ENCODE results near the gene ALOX15. TPM values are rescaled to one million over a fixed set of nuclear protein-coding genes. Genes with fewer than 3 reads are reported as not detected.
A peak's percentile ranks its signal among the peaks of the same experiment; 100 is the strongest.
"Not testable (repeated sequence)": the region's sequence is repeated elsewhere in the genome, so short reads cannot be mapped to it uniquely, and the experiment has no call there.

The ALOX15 gene
- total RNA-seq, 1 donor = not detected

- TF ChIP-seq CTCF (IDR thresholded peaks at IDR 0.05; ENCODE audit: insufficient read depth, low read depth, low read length) = no peak
- H3K4me3 ChIP-seq (ENCODE audit: low read depth, low read length) = no peak overlapping the region
- DNase-seq (ENCODE audit: low read depth) = no peak
These were observed 34.2 kb downstream of the ALOX15 start for GRCh38 chr17:4607261-4607741.

- peak; percentile 5 for TF ChIP-seq CTCF (IDR thresholded peaks at IDR 0.05; ENCODE audit: insufficient read depth, low read depth, low read length)
- DNase-seq (ENCODE audit: low read depth) = peak; percentile 89
- no peak overlapping the region for H3K4me3 ChIP-seq (ENCODE audit: low read depth, low read length)
These were observed 35.7 kb downstream of the ALOX15 start for GRCh38 chr17:4605826-4606225.

DNA sequence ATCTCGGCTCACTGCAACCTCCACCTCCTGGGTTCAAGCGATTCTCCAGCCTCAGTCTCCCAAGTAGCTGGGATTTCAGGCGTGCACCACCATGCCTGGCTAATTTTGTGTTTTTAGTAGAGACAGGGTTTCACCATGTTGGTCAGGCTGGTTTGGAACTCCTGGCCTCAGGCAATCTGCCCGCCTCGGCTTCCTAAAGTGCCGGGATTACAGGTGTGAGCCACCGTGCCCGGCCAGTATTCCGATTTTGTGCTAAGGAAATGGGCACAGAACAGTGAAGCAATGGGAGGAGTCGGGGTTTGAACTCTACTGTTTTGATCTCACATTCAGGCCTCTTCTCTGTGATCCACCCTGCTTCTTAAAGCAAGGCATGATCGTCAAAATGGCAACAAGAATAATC, 36.7 kb downstream of the ALOX15 start:
- not testable (repeated sequence) for DNase-seq (ENCODE audit: low read depth); H3K4me3 ChIP-seq (ENCODE audit: low read depth, low read length)

DNA sequence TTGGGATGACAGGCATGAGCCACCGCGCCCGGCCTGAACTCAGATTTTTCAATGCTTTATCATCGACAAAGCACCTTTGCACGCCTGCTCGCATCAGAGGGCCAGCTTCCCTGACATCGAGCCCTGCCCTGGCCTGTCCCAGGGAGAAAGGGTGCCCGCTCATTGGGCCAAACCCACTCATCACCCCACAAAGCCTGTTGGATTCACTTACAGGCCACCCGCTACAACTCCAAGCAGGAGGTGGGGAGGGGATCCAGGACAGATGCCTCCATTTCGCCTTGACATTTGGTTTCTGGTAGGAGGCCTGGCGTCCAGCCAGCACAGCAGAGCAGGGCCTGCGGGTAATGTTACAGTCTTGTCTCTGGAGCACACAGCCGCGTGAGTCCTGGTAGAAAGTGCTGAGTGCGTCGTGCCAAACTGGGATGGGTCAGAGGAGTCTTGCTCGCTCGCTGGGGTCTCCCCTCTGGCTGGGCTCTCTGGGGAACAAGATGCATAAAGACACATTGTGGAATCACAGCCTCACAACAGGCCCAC, 37.3 kb downstream of the ALOX15 start:
- TF ChIP-seq CTCF (IDR thresholded peaks at IDR 0.05; ENCODE audit: insufficient read depth, low read depth, low read length) = no peak
- peak; percentile 78 for DNase-seq (ENCODE audit: low read depth)
- no peak overlapping the region for H3K4me3 ChIP-seq (ENCODE audit: low read depth, low read length)

DNA sequence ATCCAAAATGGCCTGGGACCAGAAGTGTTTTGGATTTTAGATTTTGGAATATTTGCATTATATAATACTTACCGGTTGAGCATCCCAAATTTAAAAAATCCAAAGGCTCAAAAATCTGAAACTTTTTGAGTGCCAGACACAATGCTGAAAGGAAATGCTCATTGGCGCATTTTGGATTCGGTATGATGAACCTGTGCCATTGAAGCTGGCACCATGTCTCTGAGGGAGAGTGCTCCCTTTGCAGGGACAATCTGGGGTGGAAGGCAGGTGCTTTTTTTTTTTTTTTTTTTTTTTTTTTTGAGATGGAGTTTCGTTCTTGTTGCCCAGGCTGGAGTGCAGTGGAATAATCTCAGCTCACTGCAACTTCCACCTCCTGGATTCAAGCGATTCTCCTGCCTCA, 39.4 kb downstream of the ALOX15 start:
- TF ChIP-seq CTCF (IDR thresholded peaks at IDR 0.05; ENCODE audit: insufficient read depth, low read depth, low read length) = no peak
- H3K4me3 ChIP-seq (ENCODE audit: low read depth, low read length) = no peak overlapping the region
- no peak for DNase-seq (ENCODE audit: low read depth)

DNA sequence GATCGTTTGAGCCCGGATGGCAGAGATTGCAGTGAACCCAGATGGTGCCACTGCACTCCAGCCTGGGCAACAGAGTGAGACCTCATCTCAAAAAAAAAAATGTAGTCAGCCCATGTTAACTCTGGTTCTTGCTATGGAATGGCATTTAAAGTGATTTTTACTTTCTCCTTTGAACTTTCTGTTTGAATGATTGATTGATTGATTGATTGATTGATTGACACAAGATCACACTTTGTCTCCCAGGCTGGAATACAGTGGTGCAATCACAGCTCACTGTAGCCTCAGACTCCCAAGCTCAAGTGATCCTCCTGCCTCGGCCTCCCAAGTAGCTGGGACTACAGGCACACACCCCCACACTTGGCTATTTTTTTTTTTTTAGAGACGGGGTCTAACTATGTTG, 40.2 kb downstream of the ALOX15 start:
- no peak for TF ChIP-seq CTCF (IDR thresholded peaks at IDR 0.05; ENCODE audit: insufficient read depth, low read depth, low read length)
- no peak overlapping the region for H3K4me3 ChIP-seq (ENCODE audit: low read depth, low read length)
- DNase-seq (ENCODE audit: low read depth) = no peak

- H3K4me3 ChIP-seq (ENCODE audit: low read depth, low read length) = no peak overlapping the region
- TF ChIP-seq CTCF (IDR thresholded peaks at IDR 0.05; ENCODE audit: insufficient read depth, low read depth, low read length) = no peak
- no peak for DNase-seq (ENCODE audit: low read depth)
These were observed 40.9 kb downstream of the ALOX15 start for GRCh38 chr17:4600563-4600962.
